BLaER1 treated with 17β-estradiol and CSF1 and Interleukin-3, amounts not matched to agents 10 nM and 100 nM (cell line): ENCODE data around the gene TLR6.

ENCODE experiments used
- H3K27ac ChIP-seq, 11 experiments: shearing (Covaris generic); formaldehyde crosslinking; 2 replicates each; pipeline ENCODE4 v1.8.1; 2022
- H3K27me3 ChIP-seq, 11 experiments: shearing (Covaris generic); formaldehyde crosslinking; 2 replicates each; pipeline ENCODE4 v1.8.1; 2022
- H3K36me3 ChIP-seq, 11 experiments: shearing (Covaris generic); formaldehyde crosslinking; 2 replicates each; pipeline ENCODE4 v1.8.1; 2022
- H3K4me1 ChIP-seq, 10 experiments: shearing (Covaris generic); formaldehyde crosslinking; 2 replicates each; pipeline ENCODE4 v1.8.1; 2022
- H3K4me2 ChIP-seq, 11 experiments: shearing (Covaris generic); formaldehyde crosslinking; 2 replicates each; pipeline ENCODE4 v1.8.1; 2022
- H3K4me3 ChIP-seq, 10 experiments: shearing (Covaris generic); formaldehyde crosslinking; 2 replicates each; pipeline ENCODE4 v1.8.1; 2022
- H3K9ac ChIP-seq, 11 experiments: shearing (Covaris generic); formaldehyde crosslinking; 2 replicates each; pipeline ENCODE4 v1.8.1; 2022
- H3K9me3 ChIP-seq, 11 experiments: shearing (Covaris generic); formaldehyde crosslinking; replicated peaks in 1 of 11; 2 replicates each; pipeline ENCODE4 v1.8.1; 2022
- H4K20me1 ChIP-seq, 11 experiments: shearing (Covaris generic); formaldehyde crosslinking; 2 replicates each; pipeline ENCODE4 v1.8.1; 2022
- Cebpa-rat ChIP-seq, 11 experiments: shearing (Covaris generic); IDR thresholded peaks; 2 replicates each; pipeline ENCODE4 v1.8.1; 2022

Gene TLR6

GRCh38 chr4:38860788-38861424, 4.3 kb upstream of the TLR6 start:
- H4K20me1 ChIP-seq: no peaks in the 10 kb centered on the region
- peaks cover 0 to 4% (median 0%) of the 10 kb centered on the region in 11 experiments; a peak in 1 of 22 replicates for H3K27me3 ChIP-seq
- peaks cover 26 to 42% (median 36%) of the 10 kb centered on the region in 10 experiments for H3K4me1 ChIP-seq
- H3K27ac ChIP-seq: no peak overlapping the region
- no peaks in the 10 kb centered on the region for H3K9me3 ChIP-seq
- H3K4me2 ChIP-seq: 0 out of 22 replicates have a peak overlapping the region, but pooled peaks of 1 of the 11 experiments have one; percentile 74
- TF ChIP-seq Cebpa-rat (IDR thresholded peaks at IDR 0.05): no peak
- no peak overlapping the region for H3K4me3 ChIP-seq
- no peaks in the 10 kb centered on the region for H3K36me3 ChIP-seq
- no peak overlapping the region for H3K9ac ChIP-seq

- TF ChIP-seq Cebpa-rat (IDR thresholded peaks at IDR 0.05): no peak
- no peak overlapping the region for H3K4me3 ChIP-seq
- no peaks in the 10 kb centered on the region for H3K27me3 ChIP-seq
- H3K9ac ChIP-seq: peak overlapping the region in 1 of 11 experiments; percentile 23; a peak in 1 of 22 replicates
- peaks cover 32 to 54% (median 43%) of the 10 kb centered on the region in 10 experiments for H3K4me1 ChIP-seq
- no peaks in the 10 kb centered on the region for H3K36me3 ChIP-seq
- H3K4me2 ChIP-seq: peak overlapping the region in 9 of 11 experiments; percentile 37 to 92 (median 74); a peak in 17 of 22 replicates
- no peaks in the 10 kb centered on the region for H3K9me3 ChIP-seq
- H4K20me1 ChIP-seq: no peaks in the 10 kb centered on the region
- H3K27ac ChIP-seq: peak overlapping the region in 10 of 11 experiments; percentile 7 to 98 (median 92); a peak in 15 of 22 replicates
Observed at GRCh38 chr4:38859501-38859900, 2.9 kb upstream of the TLR6 start.

- Histone ChIP-seq H3K4me2 (peak overlapping the region; percentile 49 to 98 (median 77)), H4K20me1 (no peaks in the 10 kb centered on the region), H3K4me3 (peak overlapping the region in 5 of 10 experiments; percentile 22 to 62 (median 58); a peak in 6 of 20 replicates), H3K27ac (peak overlapping the region; percentile 78 to 98 (median 92)), H3K9me3 (no peaks in the 10 kb centered on the region), H3K9ac (peak overlapping the region; percentile 49 to 88 (median 83)), H3K27me3 (no peaks in the 10 kb centered on the region), H3K36me3 (no peaks in the 10 kb centered on the region), H3K4me1 (peaks cover 32 to 52% (median 44%) of the 10 kb centered on the region in 10 experiments)
- 0 out of 22 replicates have a peak, but pooled peaks of 3 of the 11 experiments have one; percentile 6 to 71 (median 51) for TF ChIP-seq Cebpa-rat (IDR thresholded peaks at IDR 0.05)
Observed at GRCh38 chr4:38858097-38858420, 1.4 kb upstream of the TLR6 start.

GRCh38 chr4:38857354-38858096, 908 bp upstream of the TLR6 start:
- Histone ChIP-seq H3K4me2 (peak overlapping the region; percentile 49 to 98 (median 77)), H3K9me3 (no peaks in the 10 kb centered on the region), H3K27ac (peak overlapping the region; percentile 78 to 98 (median 92)), H3K4me3 (peak overlapping the region in 8 of 10 experiments; percentile 30 to 66 (median 58); a peak in 12 of 20 replicates), H3K4me1 (peaks cover 32 to 52% (median 44%) of the 10 kb centered on the region in 10 experiments), H3K27me3 (no peaks in the 10 kb centered on the region), H4K20me1 (no peaks in the 10 kb centered on the region), H3K36me3 (no peaks in the 10 kb centered on the region), H3K9ac (peak overlapping the region; percentile 49 to 88 (median 83))
- peak; percentile 36 to 97 (median 88); a peak in 20 of 22 replicates for TF ChIP-seq Cebpa-rat (IDR thresholded peaks at IDR 0.05)

- H3K9ac ChIP-seq: peak overlapping the region; percentile 34 to 88 (median 83)
- peak overlapping the region in 8 of 10 experiments; percentile 38 to 66 (median 58); a peak in 15 of 20 replicates for H3K4me3 ChIP-seq
- no peak for TF ChIP-seq Cebpa-rat (IDR thresholded peaks at IDR 0.05)
- peak overlapping the region; percentile 49 to 98 (median 77) for H3K4me2 ChIP-seq
- peaks cover 0 to 5% (median 0%) of the 10 kb centered on the region in 11 experiments; a peak in 5 of 22 replicates for H3K9me3 ChIP-seq
- no peaks in the 10 kb centered on the region for H3K36me3 ChIP-seq
- H3K27ac ChIP-seq: peak overlapping the region; percentile 78 to 98 (median 92)
- peaks cover 32 to 52% (median 44%) of the 10 kb centered on the region in 10 experiments for H3K4me1 ChIP-seq
- no peaks in the 10 kb centered on the region for H4K20me1 ChIP-seq
- no peaks in the 10 kb centered on the region for H3K27me3 ChIP-seq
Observed at GRCh38 chr4:38856046-38856445, 571 bp downstream of the TLR6 start.

GRCh38 chr4:38855466-38855865, 1.2 kb downstream of the TLR6 start:
- no peak for TF ChIP-seq Cebpa-rat (IDR thresholded peaks at IDR 0.05)
- H3K9me3 ChIP-seq: peaks cover 0 to 5% (median 0%) of the 10 kb centered on the region in 11 experiments; a peak in 7 of 22 replicates
- H3K4me1 ChIP-seq: peaks cover 32 to 51% (median 43%) of the 10 kb centered on the region in 10 experiments
- H3K36me3 ChIP-seq: no peaks in the 10 kb centered on the region
- H3K27me3 ChIP-seq: no peaks in the 10 kb centered on the region
- H3K27ac ChIP-seq: peak overlapping the region; percentile 78 to 98 (median 92); a peak in 20 of 22 replicates
- peak overlapping the region in 10 of 11 experiments; percentile 49 to 98 (median 80); a peak in 19 of 22 replicates for H3K4me2 ChIP-seq
- peak overlapping the region in 7 of 10 experiments; percentile 38 to 66 (median 58); a peak in 13 of 20 replicates for H3K4me3 ChIP-seq
- H4K20me1 ChIP-seq: no peaks in the 10 kb centered on the region
- H3K9ac ChIP-seq: peak overlapping the region in 7 of 11 experiments; percentile 33 to 88 (median 84); a peak in 14 of 22 replicates

- Histone ChIP-seq H3K4me1 (no peaks in the 10 kb centered on the region), H3K36me3 (peaks cover 0 to 62% (median 0%) of the 10 kb centered on the region in 11 experiments; a peak in 7 of 22 replicates), H3K4me3 (no peak overlapping the region), H3K27me3 (peaks cover 0 to 25% (median 0%) of the 10 kb centered on the region in 11 experiments; a peak in 3 of 22 replicates), H3K9ac (no peak overlapping the region), H4K20me1 (peaks cover 0 to 31% (median 0%) of the 10 kb centered on the region in 11 experiments; a peak in 4 of 22 replicates), H3K27ac (no peak overlapping the region), H3K9me3 (peaks cover 29 to 60% (median 37%) of the 10 kb centered on the region in 11 experiments), H3K4me2 (no peak overlapping the region)
- TF ChIP-seq Cebpa-rat (IDR thresholded peaks at IDR 0.05): no peak
Observed at GRCh38 chr4:38846015-38846414, 10.6 kb downstream of the TLR6 start.

- Histone ChIP-seq H3K4me3 (no peak overlapping the region), H3K9ac (no peak overlapping the region), H4K20me1 (peaks cover 0 to 42% (median 0%) of the 10 kb centered on the region in 11 experiments; a peak in 4 of 22 replicates), H3K4me2 (no peak overlapping the region), H3K27me3 (peaks cover 0 to 40% (median 0%) of the 10 kb centered on the region in 11 experiments; a peak in 3 of 22 replicates), H3K4me1 (peaks cover 5 to 10% (median 6%) of the 10 kb centered on the region in 10 experiments; a peak in 14 of 20 replicates), H3K36me3 (peaks cover 0 to 72% (median 0%) of the 10 kb centered on the region in 11 experiments; a peak in 7 of 22 replicates), H3K9me3 (peaks cover 21 to 48% (median 33%) of the 10 kb centered on the region in 11 experiments), H3K27ac (no peak overlapping the region)
- TF ChIP-seq Cebpa-rat (IDR thresholded peaks at IDR 0.05): no peak
Observed at GRCh38 chr4:38842994-38843393, 13.6 kb downstream of the TLR6 start.
